OCI-LY3 (cell line): ENCODE data around the gene PTPRN2.

Source experiments
- H2AFZ ChIP-seq: fragments of 200-600, 300-600 bp; shearing (Covaris generic); 2 replicates; pipeline ENCODE4 v1.6.0; 2014; ENCODE audit warnings: antibody characterized with exemption, low read depth, low read length
- H3K27ac ChIP-seq: fragments of 200-600, 300-600 bp; sonication (generic); 2 replicates; pipeline ENCODE4 v1.5.1; 2014; ENCODE audit warnings: mild to moderate bottlenecking, low read length, moderate library complexity, mixed read lengths
- H3K27me3 ChIP-seq: fragments of 200-600, 300-600 bp; sonication (generic); 2 replicates; pipeline ENCODE4 v1.6.1; 2014; ENCODE audit warnings: low read depth, low read length, mixed read lengths
- H3K36me3 ChIP-seq: fragments of 200-600, 300-600 bp; sonication (generic); replicated peaks from 2 replicates; pipeline ENCODE3; 2014; ENCODE audit warnings: low read depth, low read length, mixed read lengths
- H3K4me1 ChIP-seq: fragments of 300-600, 200-600 bp; sonication (generic); 2 replicates; pipeline ENCODE4 v1.6.1; 2014; ENCODE audit warnings: low read length, mixed read lengths
- H3K4me2 ChIP-seq: fragments of 200-600, 300-600 bp; sonication (generic); 2 replicates; pipeline ENCODE4 v1.6.1; 2014; ENCODE audit warnings: low read length, mixed read lengths
- H3K4me3 ChIP-seq: fragments of 300-600, 200-600 bp; sonication (generic); 2 replicates; pipeline ENCODE4 v1.5.1; 2014; ENCODE audit warnings: antibody characterized with exemption, mild to moderate bottlenecking, low read length, moderate library complexity
- H3K79me2 ChIP-seq: fragments of 300-600, 200-600 bp; shearing (Covaris generic); 2 replicates; pipeline ENCODE4 v1.6.1; 2014; ENCODE audit warnings: mild to moderate bottlenecking, low read length, mixed read lengths
- H3K9ac ChIP-seq: fragments of 300-600, 200-600 bp; shearing (Covaris generic); 2 replicates; pipeline ENCODE4 v1.6.0; 2014; ENCODE audit warnings: mild to moderate bottlenecking, low read length, moderate library complexity
- H3K9me3 ChIP-seq: fragments of 200-600, 300-600 bp; shearing (Covaris generic); 2 replicates; pipeline ENCODE4 v1.6.1; 2014; ENCODE audit warnings: low read length, mixed read lengths; ENCODE audit not compliant: insufficient read depth
- H4K20me1 ChIP-seq: fragments of 200-600, 300-600 bp; sonication (generic); 2 replicates; pipeline ENCODE4 v1.6.1; 2016; ENCODE audit warnings: low read length, mixed read lengths; ENCODE audit not compliant: insufficient read depth
- EZH2phosphoT487 ChIP-seq: fragments of 200-600 bp; shearing (Covaris generic); IDR thresholded peaks from 2 replicates; pipeline ENCODE4 v1.6.1; 2018; ENCODE audit warnings: antibody characterized with exemption, mixed run types, low read depth
- TF ChIP-seq, protein P1 (sequence below): fragments of 200-600, 300-600 bp; sonication (generic); IDR thresholded peaks from 2 replicates; pipeline ENCODE4 v1.5.1; 2014; ENCODE audit warnings: antibody characterized with exemption, low read length, low read depth

PTPRN2 gene

GRCh38 chr7:158576050-158576762 lies 11.4 kb downstream of the PTPRN2 start:
- Histone ChIP-seq H3K79me2 (no peaks in the 10 kb centered on the region), H3K4me3 (no peak overlapping the region), H4K20me1 (no peaks in the 10 kb centered on the region), H3K9me3 (peaks cover 5% of the 10 kb centered on the region; the same call in 1 of the 2 replicates), H3K27me3 (no peaks in the 10 kb centered on the region), H3K27ac (no peak overlapping the region), H3K36me3 (no peaks in the 10 kb centered on the region), H3K9ac (no peak overlapping the region), H2AFZ (peak overlapping the region; percentile 70; the same call in 1 of the 2 replicates), H3K4me1 (no peaks in the 10 kb centered on the region), H3K4me2 (no peak overlapping the region)
- TF ChIP-seq EZH2phosphoT487, result no peak
- TF ChIP-seq, protein P1, sequence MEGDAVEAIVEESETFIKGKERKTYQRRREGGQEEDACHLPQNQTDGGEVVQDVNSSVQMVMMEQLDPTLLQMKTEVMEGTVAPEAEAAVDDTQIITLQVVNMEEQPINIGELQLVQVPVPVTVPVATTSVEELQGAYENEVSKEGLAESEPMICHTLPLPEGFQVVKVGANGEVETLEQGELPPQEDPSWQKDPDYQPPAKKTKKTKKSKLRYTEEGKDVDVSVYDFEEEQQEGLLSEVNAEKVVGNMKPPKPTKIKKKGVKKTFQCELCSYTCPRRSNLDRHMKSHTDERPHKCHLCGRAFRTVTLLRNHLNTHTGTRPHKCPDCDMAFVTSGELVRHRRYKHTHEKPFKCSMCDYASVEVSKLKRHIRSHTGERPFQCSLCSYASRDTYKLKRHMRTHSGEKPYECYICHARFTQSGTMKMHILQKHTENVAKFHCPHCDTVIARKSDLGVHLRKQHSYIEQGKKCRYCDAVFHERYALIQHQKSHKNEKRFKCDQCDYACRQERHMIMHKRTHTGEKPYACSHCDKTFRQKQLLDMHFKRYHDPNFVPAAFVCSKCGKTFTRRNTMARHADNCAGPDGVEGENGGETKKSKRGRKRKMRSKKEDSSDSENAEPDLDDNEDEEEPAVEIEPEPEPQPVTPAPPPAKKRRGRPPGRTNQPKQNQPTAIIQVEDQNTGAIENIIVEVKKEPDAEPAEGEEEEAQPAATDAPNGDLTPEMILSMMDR, result no peak

DNA sequence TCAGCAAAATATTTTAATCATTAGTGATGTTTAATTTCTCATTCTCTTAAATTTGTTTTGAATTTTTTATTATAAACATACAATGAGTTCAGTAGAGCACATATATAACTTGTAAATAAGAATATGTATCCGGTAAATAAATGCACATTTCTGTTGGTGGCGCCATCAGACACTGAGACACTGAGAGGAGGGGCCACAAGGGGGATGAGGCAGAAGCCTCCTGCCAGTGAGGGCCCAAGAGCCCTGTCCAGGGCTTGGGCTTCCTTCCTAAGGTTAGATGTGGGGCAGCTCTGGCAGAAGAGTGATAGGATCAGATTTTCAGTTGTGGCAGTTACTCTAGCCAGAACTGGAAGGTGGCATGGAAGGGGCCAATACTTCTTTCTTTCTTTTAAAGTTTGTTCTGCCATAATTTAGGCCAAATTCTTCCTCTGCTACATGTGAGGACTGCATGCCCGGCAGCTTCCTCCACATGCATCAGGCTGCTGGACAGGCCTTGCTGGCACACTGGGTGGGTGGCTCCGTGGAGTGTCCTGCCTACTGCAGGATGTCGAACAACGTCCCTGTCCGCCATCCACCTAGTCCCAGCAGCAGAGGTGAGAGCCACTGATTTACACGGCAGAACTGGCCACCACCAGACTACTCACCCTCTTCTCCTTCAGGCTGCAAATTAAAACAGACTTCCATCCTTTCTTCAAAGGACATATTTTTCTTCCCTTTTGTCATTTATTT lies 13.2 kb downstream of the PTPRN2 start:
- Histone ChIP-seq H3K27ac (no peak overlapping the region), H3K9ac (no peak overlapping the region), H3K4me2 (no peak overlapping the region), H3K27me3 (no peaks in the 10 kb centered on the region), H3K4me1 (no peaks in the 10 kb centered on the region), H2AFZ (no peak overlapping the region), H3K9me3 (no peaks in the 10 kb centered on the region), H3K4me3 (no peak overlapping the region), H3K79me2 (no peaks in the 10 kb centered on the region), H3K36me3 (no peaks in the 10 kb centered on the region), H4K20me1 (no peaks in the 10 kb centered on the region)
- TF ChIP-seq EZH2phosphoT487, result no peak
- TF ChIP-seq, protein P1, result no peak

GRCh38 chr7:158573310-158573709 lies 14.3 kb downstream of the PTPRN2 start:
- H3K4me3 ChIP-seq, result no peak overlapping the region
- H3K79me2 ChIP-seq, result no peaks in the 10 kb centered on the region
- no peaks in the 10 kb centered on the region for H3K27me3 ChIP-seq
- no peaks in the 10 kb centered on the region for H3K36me3 ChIP-seq
- H3K4me1 ChIP-seq, result no peaks in the 10 kb centered on the region
- no peaks in the 10 kb centered on the region for H3K9me3 ChIP-seq
- H3K27ac ChIP-seq, result no peak overlapping the region
- no peak overlapping the region for H3K9ac ChIP-seq
- TF ChIP-seq EZH2phosphoT487, result no peak
- TF ChIP-seq, protein P1, result no peak
- H2AFZ ChIP-seq, result no peak overlapping the region
- H3K4me2 ChIP-seq, result no peak overlapping the region
- no peaks in the 10 kb centered on the region for H4K20me1 ChIP-seq

DNA sequence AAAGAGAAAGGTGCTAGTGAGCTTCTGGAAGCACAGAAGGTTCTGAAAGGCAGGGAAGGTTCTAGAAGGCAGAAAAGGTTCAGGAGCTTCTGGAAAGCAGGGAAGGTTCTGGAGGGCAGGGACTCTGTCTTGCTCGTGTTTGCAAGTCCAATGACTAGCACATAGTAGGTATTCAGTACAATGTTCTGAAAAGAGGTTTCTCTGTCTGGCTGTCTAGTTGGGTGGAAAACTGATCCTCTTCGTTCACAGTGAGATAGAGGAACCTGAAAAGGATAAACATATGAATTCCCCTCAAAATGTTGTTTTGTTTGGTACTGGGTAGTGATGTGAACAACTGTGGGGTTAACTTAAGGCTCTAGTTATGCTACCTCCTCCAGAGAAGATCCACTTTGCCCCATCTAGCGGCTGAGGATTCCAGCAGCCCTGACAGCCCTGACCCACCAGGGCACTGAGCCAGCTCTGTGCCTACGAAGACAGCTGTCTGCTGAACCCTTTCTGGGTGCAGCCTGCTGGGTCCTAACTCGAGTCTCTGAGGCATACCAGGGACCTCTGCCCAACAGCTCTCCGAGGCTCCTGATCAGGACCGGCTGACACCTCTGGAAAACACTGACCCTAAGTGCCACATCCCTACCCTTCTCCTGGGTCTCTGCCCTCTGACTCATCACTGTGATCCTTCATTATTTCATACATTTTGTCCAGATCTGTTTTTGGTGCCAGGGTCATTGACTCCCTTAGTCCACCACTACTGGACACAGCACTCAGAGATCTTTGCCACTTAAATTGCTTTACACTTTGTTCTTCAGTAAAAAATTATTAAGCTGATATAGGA lies 15.4 kb downstream of the PTPRN2 start:
- TF ChIP-seq EZH2phosphoT487, result no peak
- TF ChIP-seq, protein P1, result peak; percentile 35; the same call in 1 of the 2 replicates
- H3K4me1 ChIP-seq, result no peaks in the 10 kb centered on the region
- H3K9ac ChIP-seq, result no peak overlapping the region
- no peaks in the 10 kb centered on the region for H3K79me2 ChIP-seq
- no peak overlapping the region for H2AFZ ChIP-seq
- H3K9me3 ChIP-seq, result no peaks in the 10 kb centered on the region
- no peak overlapping the region for H3K4me3 ChIP-seq
- no peaks in the 10 kb centered on the region for H3K36me3 ChIP-seq
- no peaks in the 10 kb centered on the region for H4K20me1 ChIP-seq
- no peaks in the 10 kb centered on the region for H3K27me3 ChIP-seq
- H3K27ac ChIP-seq, result no peak overlapping the region
- H3K4me2 ChIP-seq, result no peak overlapping the region
